ENCODE measurements around the gene STIMATE. TPM values are rescaled to one million over a fixed set of nuclear protein-coding genes. Genes with fewer than 3 reads are reported as not detected.

The STIMATE gene
- total RNA-seq, 1 experiment from 2014 or later: 13.5 TPM

DNA sequence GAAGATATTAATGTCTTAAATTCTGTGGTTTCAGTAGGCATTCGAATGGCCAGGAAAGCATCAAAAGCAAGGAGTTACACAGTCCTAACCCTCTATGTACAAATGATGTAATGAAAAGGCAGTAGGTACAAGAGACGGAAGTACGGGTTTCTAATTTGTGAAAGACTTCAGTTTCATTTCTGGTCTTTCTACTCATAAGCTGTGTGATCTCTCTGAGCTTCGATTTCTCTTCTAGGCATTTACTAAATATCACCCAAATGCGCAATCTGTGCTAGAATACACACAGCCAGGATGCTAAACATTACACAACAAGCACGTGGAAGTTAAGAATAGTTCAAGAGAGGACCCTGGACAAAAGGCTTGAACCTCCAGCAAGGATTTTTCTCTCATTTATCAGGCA, 17.9 kb upstream of the STIMATE start:
- Mint-ChIP-seq H3K9me3 (ENCODE audit: unreplicated experiment) (no peaks in the 10 kb centered on the region), H3K4me3 (ENCODE audit: unreplicated experiment) (no peak overlapping the region), H3K27ac (ENCODE audit: unreplicated experiment) (no peak overlapping the region), H3K27me3 (ENCODE audit: insufficient read depth, unreplicated experiment) (no peaks in the 10 kb centered on the region), H3K36me3 (ENCODE audit: insufficient read depth, unreplicated experiment) (peaks cover 53% of the 10 kb centered on the region), H3K4me1 (ENCODE audit: low read depth, unreplicated experiment) (no peaks in the 10 kb centered on the region)
- no peak for TF ChIP-seq CTCF (IDR thresholded peaks at IDR 0.05; ENCODE audit: insufficient read depth in 1 of 2, low read depth in 1 of 2, low read length in 1 of 2, severe bottlenecking in 1 of 2, unreplicated experiment in 1 of 2)
- Histone ChIP-seq H3K9me3 (no peaks in the 10 kb centered on the region), H3K27me3 (replicated peaks; ENCODE audit: control insufficient read depth, insufficient read depth, low read length) (no peaks in the 10 kb centered on the region), H3K36me3 (ENCODE audit: control insufficient read depth, insufficient read depth, low read length) (peaks cover 2% of the 10 kb centered on the region), H3K4me1 (no peaks in the 10 kb centered on the region), H3K4me3 (ENCODE audit: low read depth, low read length) (no peak overlapping the region)
- no peak for DNase-seq
- intact Hi-C loops (cut with micrococcal nuclease; ENCODE audit: unreplicated experiment): no loop called here
- CTCF ChIA-PET: no interaction called here
- POLR2A ChIA-PET: no interaction called here
- no TSS peak for BruUV-seq (replicated peaks)

DNA sequence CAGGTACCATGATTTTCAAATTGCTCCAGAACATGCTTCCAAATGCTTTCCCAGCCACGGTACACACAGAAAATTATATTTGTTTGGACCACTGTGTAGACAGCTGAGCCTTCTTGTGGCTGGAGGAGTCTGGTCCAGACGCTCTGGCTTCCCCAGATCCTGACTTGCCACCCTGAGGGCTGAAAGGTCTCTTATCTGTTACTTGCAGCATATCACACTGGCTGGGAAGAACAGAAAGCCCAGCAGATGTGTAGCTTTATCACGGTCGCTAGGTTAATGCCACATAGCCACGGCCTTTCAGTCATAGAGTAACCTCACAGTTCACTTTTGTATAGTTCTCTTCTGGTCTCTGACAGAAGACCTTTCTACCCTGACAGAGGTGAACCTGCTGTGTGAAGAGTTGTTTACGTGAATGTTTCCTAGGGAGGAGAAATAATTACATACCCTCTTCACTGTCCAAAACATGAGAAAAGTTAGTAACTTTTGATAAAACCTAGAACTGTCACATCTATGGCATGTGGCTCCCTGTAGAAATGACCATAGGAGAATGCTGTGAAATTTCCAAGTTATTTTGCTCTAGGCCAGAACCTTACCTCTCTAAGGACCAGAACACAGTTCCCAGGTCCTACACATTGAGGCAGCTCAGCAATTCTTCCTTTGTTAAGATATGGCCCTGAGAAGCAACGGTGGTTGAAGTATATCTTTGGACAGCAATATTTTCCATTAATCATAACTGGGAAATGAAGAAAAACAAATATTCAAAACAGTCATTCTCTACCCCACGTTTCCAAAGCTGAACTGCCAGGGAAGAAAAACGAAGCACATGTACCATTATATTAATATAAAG, 15.8 kb upstream of the STIMATE start:
- Histone ChIP-seq H3K4me1 (no peaks in the 10 kb centered on the region), H3K36me3 (ENCODE audit: control insufficient read depth, insufficient read depth, low read length) (no peaks in the 10 kb centered on the region; the same call in none of the 2 replicates), H3K9me3 (no peaks in the 10 kb centered on the region), H3K4me3 (ENCODE audit: low read depth, low read length) (no peak overlapping the region), H3K27me3 (replicated peaks; ENCODE audit: control insufficient read depth, insufficient read depth, low read length) (no peaks in the 10 kb centered on the region)
- no TSS peak for BruUV-seq (replicated peaks)
- ChIA-PET CTCF (no interaction called here), POLR2A (no interaction called here)
- intact Hi-C loops (cut with micrococcal nuclease; ENCODE audit: unreplicated experiment): no loop called here
- no peaks in the 10 kb centered on the region for H3K27me3 Mint-ChIP-seq (ENCODE audit: insufficient read depth, unreplicated experiment)
- no peak overlapping the region for H3K4me3 Mint-ChIP-seq (ENCODE audit: unreplicated experiment)
- no peaks in the 10 kb centered on the region for H3K9me3 Mint-ChIP-seq (ENCODE audit: unreplicated experiment)
- TF ChIP-seq CTCF (IDR thresholded peaks at IDR 0.05; ENCODE audit: insufficient read depth in 1 of 2, low read depth in 1 of 2, low read length in 1 of 2, severe bottlenecking in 1 of 2, unreplicated experiment in 1 of 2): no peak
- H3K27ac Mint-ChIP-seq (ENCODE audit: unreplicated experiment): no peak overlapping the region
- H3K4me1 Mint-ChIP-seq (ENCODE audit: low read depth, unreplicated experiment): no peaks in the 10 kb centered on the region
- no peak for DNase-seq
- peaks cover 55% of the 10 kb centered on the region for H3K36me3 Mint-ChIP-seq (ENCODE audit: insufficient read depth, unreplicated experiment)

GRCh38 chr3:52910823-52911222, 13.5 kb upstream of the STIMATE start:
- CTCF ChIA-PET: no interaction called here
- no peaks in the 10 kb centered on the region for H3K9me3 Mint-ChIP-seq (ENCODE audit: unreplicated experiment)
- no peaks in the 10 kb centered on the region for H3K4me1 ChIP-seq
- no peaks in the 10 kb centered on the region for H3K27me3 Mint-ChIP-seq (ENCODE audit: insufficient read depth, unreplicated experiment)
- H3K36me3 Mint-ChIP-seq (ENCODE audit: insufficient read depth, unreplicated experiment): peaks cover 66% of the 10 kb centered on the region
- H3K4me3 Mint-ChIP-seq (ENCODE audit: unreplicated experiment): no peak overlapping the region
- no peak overlapping the region for H3K27ac Mint-ChIP-seq (ENCODE audit: unreplicated experiment)
- DNase-seq: no peak
- H3K36me3 ChIP-seq (ENCODE audit: control insufficient read depth, insufficient read depth, low read length): no peaks in the 10 kb centered on the region; the same call in none of the 2 replicates
- no peak overlapping the region for H3K4me3 ChIP-seq (ENCODE audit: low read depth, low read length)
- no peak for TF ChIP-seq CTCF (IDR thresholded peaks at IDR 0.05; ENCODE audit: insufficient read depth in 1 of 2, low read depth in 1 of 2, low read length in 1 of 2, severe bottlenecking in 1 of 2, unreplicated experiment in 1 of 2)
- intact Hi-C loops (cut with micrococcal nuclease; ENCODE audit: unreplicated experiment): no loop called here
- no peaks in the 10 kb centered on the region for H3K27me3 ChIP-seq (replicated peaks; ENCODE audit: control insufficient read depth, insufficient read depth, low read length)
- BruUV-seq (replicated peaks): no TSS peak
- H3K9me3 ChIP-seq: no peaks in the 10 kb centered on the region
- no peaks in the 10 kb centered on the region for H3K4me1 Mint-ChIP-seq (ENCODE audit: low read depth, unreplicated experiment)
- POLR2A ChIA-PET: no interaction called here
